ENCODE measurements around the gene ARHGAP10.

- TF ChIP-seq CTCF (IDR thresholded peaks at IDR 0.05) (no peak), POLR2A (IDR thresholded peaks at IDR 0.05) (no peak), POLR2AphosphoS5 (IDR thresholded peaks at IDR 0.05) (peak; percentile 74)
Observed at GRCh38 chr4:147862043-147862692, 130.3 kb downstream of the ARHGAP10 start.

Measured in gastroesophageal sphincter (tissue), 3 donors.